ENCODE measurements around the gene SRRM3.

The SRRM3 gene

DNA sequence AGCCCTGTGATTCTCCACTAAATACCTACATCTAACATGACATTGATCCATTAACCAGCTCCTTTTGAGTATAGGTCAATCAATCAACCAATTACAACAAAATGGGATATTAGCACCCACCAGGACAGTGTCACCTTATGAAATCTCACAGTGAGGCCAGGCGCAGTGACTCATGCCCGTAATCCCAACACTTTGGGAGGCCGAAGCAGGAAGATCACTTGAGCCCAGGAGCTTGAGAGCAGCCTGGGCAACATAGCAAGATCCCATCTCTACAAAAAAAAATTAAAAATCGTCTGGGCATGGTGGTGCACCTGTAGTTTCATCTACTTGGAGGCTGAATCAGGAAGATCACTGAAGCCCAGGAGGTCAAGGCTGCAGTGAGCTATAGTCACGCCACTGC is 28.5 kb downstream of the SRRM3 start:
- Histone ChIP-seq H3K4me3 (ENCODE audit: severe bottlenecking) (no peak overlapping the region), H3K36me3 (ENCODE audit: low read depth) (no peaks in the 10 kb centered on the region), H3K27ac (ENCODE audit: poor library complexity, severe bottlenecking) (no peak overlapping the region), H3K27me3 (ENCODE audit: insufficient read depth, poor library complexity, severe bottlenecking) (no peaks in the 10 kb centered on the region), H3K4me1 (ENCODE audit: insufficient read depth, poor library complexity, severe bottlenecking) (no peaks in the 10 kb centered on the region), H3K9me3 (ENCODE audit: severe bottlenecking) (no peaks in the 10 kb centered on the region)
- DNase-seq (ENCODE audit: low spot score): no peak
- no peak for TF ChIP-seq CTCF (IDR thresholded peaks at IDR 0.05; ENCODE audit: poor library complexity, severe bottlenecking)
- no peak for ATAC-seq (ENCODE audit: low read depth)

DNA sequence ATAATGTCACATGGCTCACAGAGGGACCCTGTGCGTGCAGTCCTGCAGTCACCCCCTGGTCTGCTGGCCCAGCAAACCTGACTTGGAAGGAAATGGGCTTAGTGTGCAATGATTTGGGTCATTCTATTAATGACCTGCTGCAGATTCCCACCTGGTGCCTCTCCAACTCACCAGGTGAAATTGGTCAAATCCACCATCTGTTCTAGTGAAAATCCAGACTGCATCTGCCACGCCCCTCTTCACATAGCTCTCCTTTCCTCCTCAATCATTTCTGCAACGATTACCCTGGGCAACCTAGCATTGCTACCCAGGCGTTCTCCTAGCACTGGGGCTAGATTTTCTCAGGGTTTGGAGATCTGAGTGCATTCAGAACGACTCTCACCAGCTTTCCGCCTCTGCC is 29.4 kb downstream of the SRRM3 start:
- H3K4me1 ChIP-seq (ENCODE audit: insufficient read depth, poor library complexity, severe bottlenecking): no peaks in the 10 kb centered on the region
- DNase-seq (ENCODE audit: low spot score) (no peak), ATAC-seq (ENCODE audit: low read depth) (no peak)
- no peaks in the 10 kb centered on the region for H3K27me3 ChIP-seq (ENCODE audit: insufficient read depth, poor library complexity, severe bottlenecking)
- H3K27ac ChIP-seq (ENCODE audit: poor library complexity, severe bottlenecking): no peak overlapping the region
- no peaks in the 10 kb centered on the region for H3K9me3 ChIP-seq (ENCODE audit: severe bottlenecking)
- no peaks in the 10 kb centered on the region for H3K36me3 ChIP-seq (ENCODE audit: low read depth)
- TF ChIP-seq CTCF (IDR thresholded peaks at IDR 0.05; ENCODE audit: poor library complexity, severe bottlenecking): no peak
- no peak overlapping the region for H3K4me3 ChIP-seq (ENCODE audit: severe bottlenecking)

GRCh38 chr7:76231583-76231982 is 29.9 kb downstream of the SRRM3 start:
- no peak for ATAC-seq (ENCODE audit: low read depth)
- H3K9me3 ChIP-seq (ENCODE audit: severe bottlenecking): no peaks in the 10 kb centered on the region
- no peak overlapping the region for H3K4me3 ChIP-seq (ENCODE audit: severe bottlenecking)
- no peaks in the 10 kb centered on the region for H3K4me1 ChIP-seq (ENCODE audit: insufficient read depth, poor library complexity, severe bottlenecking)
- no peaks in the 10 kb centered on the region for H3K36me3 ChIP-seq (ENCODE audit: low read depth)
- TF ChIP-seq CTCF (IDR thresholded peaks at IDR 0.05; ENCODE audit: poor library complexity, severe bottlenecking): no peak
- no peak for DNase-seq (ENCODE audit: low spot score)
- no peak overlapping the region for H3K27ac ChIP-seq (ENCODE audit: poor library complexity, severe bottlenecking)
- no peaks in the 10 kb centered on the region for H3K27me3 ChIP-seq (ENCODE audit: insufficient read depth, poor library complexity, severe bottlenecking)

GRCh38 chr7:76232698-76233097 is 31.0 kb downstream of the SRRM3 start:
- Histone ChIP-seq H3K27me3 (ENCODE audit: insufficient read depth, poor library complexity, severe bottlenecking) (no peaks in the 10 kb centered on the region), H3K27ac (ENCODE audit: poor library complexity, severe bottlenecking) (no peak overlapping the region), H3K9me3 (ENCODE audit: severe bottlenecking) (no peaks in the 10 kb centered on the region), H3K4me3 (ENCODE audit: severe bottlenecking) (no peak overlapping the region), H3K4me1 (ENCODE audit: insufficient read depth, poor library complexity, severe bottlenecking) (no peaks in the 10 kb centered on the region), H3K36me3 (ENCODE audit: low read depth) (no peaks in the 10 kb centered on the region)
- no peak for ATAC-seq (ENCODE audit: low read depth)
- TF ChIP-seq CTCF (IDR thresholded peaks at IDR 0.05; ENCODE audit: poor library complexity, severe bottlenecking): no peak
- DNase-seq (ENCODE audit: low spot score): no peak

DNA sequence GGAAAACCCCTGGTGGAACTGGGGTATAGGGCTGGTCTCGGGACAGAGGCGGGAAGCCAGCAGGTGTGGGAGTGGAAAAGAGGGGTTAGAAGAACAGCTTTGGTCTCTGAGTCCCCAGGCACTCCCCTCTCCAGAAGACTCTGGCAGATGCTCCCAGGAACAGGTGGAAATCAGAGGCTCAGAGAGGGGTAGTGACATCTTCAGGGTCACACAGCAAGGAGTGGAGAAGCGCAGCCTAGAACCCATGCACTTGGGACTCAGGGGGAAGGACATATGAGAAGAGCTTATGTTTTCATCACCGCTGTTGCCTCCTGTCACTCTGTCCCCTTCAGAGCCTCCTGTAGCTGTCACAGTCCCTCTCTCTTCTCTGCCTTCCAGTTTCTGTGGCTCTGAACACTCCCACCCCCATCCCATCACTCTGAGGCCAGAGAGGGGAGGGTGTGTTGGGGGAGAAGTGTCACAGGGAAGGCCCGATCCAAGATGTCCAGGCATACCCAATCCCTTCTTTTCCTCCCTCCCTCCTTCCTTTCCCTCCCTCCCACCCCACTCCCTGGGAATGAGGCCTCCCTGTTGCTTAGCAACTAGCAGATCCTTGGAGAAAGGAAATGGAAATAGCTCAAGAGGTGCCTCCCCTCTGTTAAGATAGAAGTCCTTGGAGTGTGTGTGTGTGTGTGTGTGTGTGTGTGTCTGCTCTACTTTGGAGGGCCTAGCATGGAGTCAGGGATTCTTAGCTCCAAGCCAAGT is 32.0 kb downstream of the SRRM3 start:
- H3K36me3 ChIP-seq (ENCODE audit: low read depth): no peaks in the 10 kb centered on the region
- no peaks in the 10 kb centered on the region for H3K27me3 ChIP-seq (ENCODE audit: insufficient read depth, poor library complexity, severe bottlenecking)
- no peaks in the 10 kb centered on the region for H3K4me1 ChIP-seq (ENCODE audit: insufficient read depth, poor library complexity, severe bottlenecking)
- H3K4me3 ChIP-seq (ENCODE audit: severe bottlenecking): no peak overlapping the region
- TF ChIP-seq CTCF (IDR thresholded peaks at IDR 0.05; ENCODE audit: poor library complexity, severe bottlenecking): no peak
- no peak overlapping the region for H3K27ac ChIP-seq (ENCODE audit: poor library complexity, severe bottlenecking)
- DNase-seq (ENCODE audit: low spot score): no peak
- ATAC-seq (ENCODE audit: low read depth): no peak
- H3K9me3 ChIP-seq (ENCODE audit: severe bottlenecking): no peaks in the 10 kb centered on the region

All from RWPE2 (cell line).